HG02571 (cell line): ENCODE measurements around the gene COX14.

Source experiments
- ATAC-seq: cut with Tn5 transposase; IDR thresholded peaks from one replicate; pipeline ENCODE4 v1.9.1; 2021; ENCODE audit warnings: mild to moderate bottlenecking, moderate library complexity; ENCODE audit not compliant: unreplicated experiment

COX14 gene

GRCh38 chr12:50084775-50085614 is 27.0 kb upstream of the COX14 start, which contains the start of gene SMARCD1:
TSS of gene SMARCD1 (plus strand) at chr12:50085342. CDS start at chr12:50085370, 28 bp downstream.
- ATAC-seq = peak; percentile 76

- no peak for ATAC-seq
Measured at GRCh38 chr12:50085615-50086072, 26.4 kb upstream of the COX14 start.

DNA sequence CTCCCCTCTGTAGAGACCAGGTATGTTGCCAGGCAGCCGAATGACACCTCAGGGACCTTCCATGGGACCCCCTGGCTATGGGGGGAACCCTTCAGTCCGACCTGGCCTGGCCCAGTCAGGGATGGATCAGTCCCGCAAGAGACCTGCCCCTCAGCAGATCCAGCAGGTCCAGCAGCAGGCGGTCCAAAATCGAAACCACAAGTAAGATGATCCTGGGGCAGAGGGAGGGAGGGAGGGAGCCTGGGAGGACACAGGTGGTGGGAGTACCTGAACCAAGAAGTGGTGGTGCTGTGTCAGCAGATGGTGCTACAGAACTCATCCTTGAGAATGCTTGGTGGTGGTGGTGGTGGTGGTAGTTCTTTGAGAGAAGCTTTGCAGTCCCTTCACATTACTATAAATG is 25.9 kb upstream of the COX14 start:
- ATAC-seq = no peak

GRCh38 chr12:50087151-50087550 is 24.9 kb upstream of the COX14 start:
- no peak for ATAC-seq

DNA sequence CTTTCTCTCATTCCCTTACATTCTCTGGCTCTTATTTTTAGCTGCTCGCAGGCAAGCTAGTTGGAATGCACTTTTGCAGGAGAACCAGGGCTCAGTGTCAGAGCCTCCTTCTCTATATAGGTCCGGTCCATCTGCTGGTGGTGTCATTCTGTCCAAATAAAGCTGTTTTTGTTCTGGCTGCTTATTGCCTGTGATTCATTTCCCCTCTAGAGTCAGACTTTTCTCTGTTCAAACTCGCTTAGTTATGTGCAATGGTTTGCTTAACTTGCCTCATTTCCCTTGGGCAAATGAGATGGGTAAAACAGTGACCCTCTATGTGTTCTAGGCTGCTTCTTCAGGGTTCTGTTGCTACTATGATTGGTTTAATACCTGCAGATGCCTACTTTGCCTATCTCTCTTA is 24.0 kb upstream of the COX14 start:
- no peak for ATAC-seq

GRCh38 chr12:50088577-50089335 is 23.3 kb upstream of the COX14 start:
- ATAC-seq = no peak

DNA sequence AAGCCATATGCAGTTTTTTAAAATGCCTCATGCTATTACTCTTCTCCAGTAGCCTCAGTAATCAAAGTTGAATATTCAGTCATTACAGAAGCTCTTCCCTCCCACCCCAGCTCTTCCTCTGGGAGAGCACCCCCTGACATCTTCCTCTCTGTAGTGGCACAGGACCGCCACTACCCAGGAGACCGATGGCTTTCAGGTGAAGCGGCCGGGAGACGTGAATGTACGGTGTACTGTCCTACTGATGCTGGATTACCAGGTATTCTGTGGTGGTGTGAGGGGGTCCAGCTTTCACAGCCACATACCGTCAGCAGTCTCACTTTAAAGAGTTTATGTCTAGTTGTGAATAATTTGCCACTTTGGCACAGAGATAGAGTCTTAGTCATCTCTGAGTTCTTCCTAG is 22.3 kb upstream of the COX14 start:
- ATAC-seq = no peak

- no peak for ATAC-seq
Measured at GRCh38 chr12:50090391-50090790, 21.6 kb upstream of the COX14 start.

- ATAC-seq = no peak
Measured at GRCh38 chr12:50097952-50098351, 14.1 kb upstream of the COX14 start.

- no peak for ATAC-seq
Measured at GRCh38 chr12:50099302-50100008, 12.6 kb upstream of the COX14 start.

- no peak for ATAC-seq
Measured at GRCh38 chr12:50100561-50100960, 11.5 kb upstream of the COX14 start.

DNA sequence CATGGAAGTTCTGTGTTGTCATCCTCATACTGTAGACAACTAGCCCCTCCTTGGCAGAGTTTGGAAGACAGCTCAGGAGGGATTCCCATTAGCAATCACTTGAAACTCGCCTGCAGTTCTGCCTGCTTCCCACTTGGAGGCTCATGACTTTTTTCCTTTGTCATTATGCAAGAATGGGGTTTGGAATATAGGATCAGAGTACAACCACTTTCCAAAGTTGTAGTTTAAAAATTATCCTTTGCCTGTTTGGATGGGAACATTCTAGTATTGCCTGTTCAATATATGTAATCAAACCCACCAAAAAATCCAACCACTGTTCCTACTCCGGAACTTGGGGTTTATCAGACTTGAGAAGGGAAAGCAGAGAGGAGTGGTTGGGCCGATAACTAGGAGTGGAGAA is 10.4 kb upstream of the COX14 start:
- ATAC-seq = no peak

DNA sequence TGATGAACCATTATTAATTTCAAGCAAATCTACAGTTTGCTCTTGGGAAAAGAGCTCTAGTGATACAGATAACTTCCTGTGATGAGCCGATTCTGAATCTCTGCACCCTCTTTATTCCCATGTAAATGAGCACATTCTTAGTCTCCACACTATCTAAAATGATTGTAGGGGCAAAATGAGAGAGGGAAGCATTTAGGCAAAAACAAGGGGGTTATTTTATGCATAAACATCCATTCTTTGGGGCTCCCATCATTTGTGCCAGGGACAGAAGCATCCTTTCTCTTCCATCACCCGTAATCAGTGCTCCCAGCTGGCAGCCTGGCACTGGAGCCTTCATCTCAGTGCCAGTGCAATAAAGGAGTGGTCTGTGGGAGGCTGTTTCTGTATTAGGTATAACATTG is 9.9 kb upstream of the COX14 start:
- ATAC-seq = no peak

DNA sequence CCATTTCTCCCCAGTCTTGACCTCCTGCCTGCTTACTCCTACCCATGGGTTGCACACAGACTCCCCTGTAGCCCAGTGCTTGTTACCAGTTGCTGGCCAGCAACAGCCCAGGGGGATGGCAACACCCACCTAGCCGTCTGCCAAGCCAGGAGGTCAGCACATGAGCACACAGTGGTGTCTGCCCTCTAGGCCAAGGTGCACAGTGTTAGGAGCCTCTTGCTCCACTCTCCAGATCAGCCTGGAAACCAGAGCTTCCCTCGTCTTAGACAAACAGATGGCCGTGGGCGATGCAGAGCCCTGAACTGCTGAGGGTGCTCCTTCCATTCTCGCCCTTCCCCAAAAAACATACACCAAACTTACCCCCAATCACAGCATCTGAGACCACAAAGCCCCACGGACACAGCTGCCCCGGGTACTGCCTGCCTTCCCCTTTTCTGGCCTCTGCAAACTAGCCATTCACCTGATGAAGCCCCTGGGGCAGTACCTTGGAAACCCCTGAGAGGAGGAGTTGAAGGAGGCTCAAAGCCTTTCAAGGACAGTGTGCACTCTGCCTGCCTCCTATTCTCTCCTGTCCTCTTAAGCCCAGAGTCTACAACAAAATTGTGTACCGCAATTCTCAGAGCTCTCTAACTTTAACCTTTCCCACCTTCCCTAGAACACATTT is 9.3 kb upstream of the COX14 start:
- ATAC-seq = no peak

GRCh38 chr12:50103351-50103750 is 8.7 kb upstream of the COX14 start:
- ATAC-seq = no peak

- ATAC-seq = no peak
Measured at GRCh38 chr12:50103767-50104321, 8.2 kb upstream of the COX14 start, which contains the start of gene GPD1. TSS of gene GPD1 (plus strand) at chr12:50104008. CDS start at chr12:50104051, 43 bp downstream.

DNA sequence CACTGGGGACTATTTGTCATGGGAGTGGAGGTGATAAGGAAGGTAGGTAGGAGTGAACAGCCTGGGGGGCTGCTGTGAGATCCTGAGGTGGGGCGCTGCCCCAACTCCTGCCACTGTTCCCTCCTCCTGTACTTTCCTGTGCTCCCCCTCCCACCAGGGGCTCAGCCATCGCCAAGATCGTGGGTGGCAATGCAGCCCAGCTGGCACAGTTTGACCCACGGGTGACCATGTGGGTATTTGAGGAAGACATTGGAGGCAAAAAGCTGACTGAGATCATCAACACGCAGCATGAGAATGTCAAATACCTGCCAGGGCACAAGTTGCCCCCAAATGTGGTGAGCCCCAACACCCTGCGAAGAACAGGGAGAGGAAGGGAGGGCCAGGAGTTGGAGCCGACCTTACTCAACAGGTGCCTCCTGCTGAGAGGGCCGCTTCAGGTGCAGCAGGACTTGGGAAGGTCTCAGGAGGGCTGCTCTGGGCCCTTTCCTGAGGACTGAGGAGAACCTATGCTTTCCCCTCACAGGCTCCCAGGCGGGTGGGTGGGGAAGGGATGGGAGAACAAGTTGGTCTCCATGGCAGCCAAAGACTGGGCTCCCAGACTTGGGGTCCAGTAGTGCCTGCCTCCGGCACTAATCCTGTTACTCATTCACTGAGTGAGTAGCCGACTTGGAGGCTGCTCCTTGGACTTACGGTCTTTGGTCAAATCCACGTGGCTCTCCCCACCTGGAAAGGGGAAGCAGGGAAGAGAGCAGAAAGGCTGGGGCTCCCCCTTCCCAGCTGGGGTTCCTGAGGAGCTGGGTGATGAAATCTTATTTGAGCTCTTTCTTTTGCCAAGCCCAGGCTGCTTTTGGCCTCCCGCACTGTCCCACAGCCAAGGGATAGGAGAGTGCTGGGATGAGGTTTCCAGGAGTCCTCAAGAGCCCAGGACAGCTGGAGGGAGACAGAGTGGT is 7.3 kb upstream of the COX14 start:
- ATAC-seq = no peak

DNA sequence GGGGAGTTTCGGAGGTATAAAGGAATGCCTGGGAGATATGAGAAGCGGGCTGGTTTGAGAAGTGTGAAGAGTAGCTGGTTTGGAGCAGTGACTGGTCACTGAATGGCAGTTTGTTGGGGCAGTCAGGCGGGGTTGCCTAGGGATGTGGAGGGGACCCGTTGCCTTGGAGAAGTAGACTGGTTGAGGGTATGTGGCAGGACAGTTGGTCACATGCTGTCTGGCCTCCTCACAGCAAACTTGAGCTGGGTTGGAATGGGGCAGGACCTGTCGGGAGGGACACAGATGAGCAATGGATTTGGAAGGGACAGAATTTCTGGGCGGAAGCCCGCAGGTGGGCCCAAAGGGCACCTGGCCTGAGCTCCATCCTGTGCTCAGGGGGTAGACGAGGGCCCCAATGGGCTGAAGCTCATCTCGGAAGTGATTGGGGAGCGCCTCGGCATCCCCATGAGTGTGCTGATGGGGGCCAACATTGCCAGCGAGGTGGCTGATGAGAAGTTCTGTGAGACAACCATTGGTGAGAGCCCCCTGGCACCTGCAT is 6.1 kb upstream of the COX14 start:
- no peak for ATAC-seq

- no peak for ATAC-seq
Measured at GRCh38 chr12:50106907-50107306, 5.1 kb upstream of the COX14 start.
